HepG2 (cell line): ENCODE measurements around the gene PHKB. TPM values are rescaled to one million over a fixed set of nuclear protein-coding genes. Genes with fewer than 3 reads are reported as not detected.

Experiments
- BCL6 ChIP-seq: IDR thresholded peaks from 2 replicates; pipeline ENCODE4 v1.6.1; 2016; ENCODE audit warnings: missing genetic modification reagents, missing compliant biosample characterization
- CCDC6 ChIP-seq: sonication (generic); formaldehyde crosslinking; IDR thresholded peaks from 2 replicates; pipeline ENCODE4 v1.8.1; 2022; ENCODE audit warnings: mild to moderate bottlenecking, missing genetic modification reagents, moderate library complexity
- EED ChIP-seq: sonication (generic); formaldehyde crosslinking; IDR thresholded peaks from 2 replicates; pipeline ENCODE4 v1.5.0; 2020; ENCODE audit warnings: mild to moderate bottlenecking, missing genetic modification reagents
- FOSL2 ChIP-seq: sonication (generic); formaldehyde crosslinking; IDR thresholded peaks from 2 replicates; pipeline ENCODE4 v1.4.0; 2020; ENCODE audit warnings: missing genetic modification reagents
- HNF4G ChIP-seq, 2 experiments: sonication (generic) in 1 of 2; formaldehyde crosslinking in 1 of 2; IDR thresholded peaks; 2 replicates each; pipeline versions ENCODE4 v1.4.0 to v1.6.1; 2011 to 2020; ENCODE audit warnings: borderline replicate concordance in 2 of 2, low read depth in 2 of 2, mild to moderate bottlenecking in 2 of 2, low read length in 1 of 2, missing genetic modification reagents in 1 of 2, moderate library complexity in 1 of 2
- JUNB ChIP-seq: sonication (generic); formaldehyde crosslinking; IDR thresholded peaks from 2 replicates; pipeline ENCODE4 v1.8.0; 2022; ENCODE audit warnings: missing genetic modification reagents, mild to moderate bottlenecking, borderline replicate concordance
- NFYB ChIP-seq: sonication (generic); formaldehyde crosslinking; IDR thresholded peaks from 2 replicates; pipeline ENCODE4 v1.4.0; 2020; ENCODE audit warnings: missing genetic modification reagents
- ONECUT2 ChIP-seq: sonication (generic); formaldehyde crosslinking; IDR thresholded peaks from 2 replicates; pipeline ENCODE4 v1.4.0; 2020; ENCODE audit warnings: missing genetic modification reagents
- TCF12 ChIP-seq, 2 experiments: fragments of 450-650 bp in 1 of 2; sonication (generic) in 1 of 2; formaldehyde crosslinking in 1 of 2; IDR thresholded peaks; 2 replicates each; pipeline versions ENCODE4 v1.6.1 to v1.8.0; 2017 to 2022; ENCODE audit warnings: antibody characterized with exemption in 1 of 2, mild to moderate bottlenecking in 1 of 2, missing genetic modification reagents in 1 of 2, moderate library complexity in 1 of 2
- ZNF138 ChIP-seq: sonication (generic); formaldehyde crosslinking; IDR thresholded peaks from 2 replicates; pipeline ENCODE4 v1.5.0; 2020; ENCODE audit warnings: mild to moderate bottlenecking, low read depth, missing genetic modification reagents
- ZNF18 ChIP-seq: sonication (generic); formaldehyde crosslinking; IDR thresholded peaks from 2 replicates; pipeline ENCODE4 v1.8.0; 2022; ENCODE audit warnings: mild to moderate bottlenecking, missing genetic modification reagents; ENCODE audit not compliant: insufficient replicate concordance
- ZNF329 ChIP-seq: sonication (generic); formaldehyde crosslinking; IDR thresholded peaks from 2 replicates; pipeline ENCODE4 v1.9.0; 2021; ENCODE audit warnings: low read depth, mild to moderate bottlenecking, missing genetic modification reagents
- ZNF547 ChIP-seq: sonication (generic); formaldehyde crosslinking; IDR thresholded peaks from 2 replicates; pipeline ENCODE4 v1.5.1; 2020; ENCODE audit warnings: mild to moderate bottlenecking, missing genetic modification reagents
- ZNF619 ChIP-seq: sonication (generic); formaldehyde crosslinking; IDR thresholded peaks from 2 replicates; pipeline ENCODE4 v1.4.0; 2020; ENCODE audit warnings: mild to moderate bottlenecking, missing genetic modification reagents
- ZNF75D ChIP-seq: sonication (generic); formaldehyde crosslinking; IDR thresholded peaks from 2 replicates; pipeline ENCODE4 v1.8.1; 2023; ENCODE audit warnings: missing genetic modification reagents, mild to moderate bottlenecking, borderline replicate concordance
- ZNF780A ChIP-seq: sonication (generic); formaldehyde crosslinking; IDR thresholded peaks from 2 replicates; pipeline ENCODE4 v1.8.0; 2022; ENCODE audit warnings: mild to moderate bottlenecking, missing genetic modification reagents, moderate library complexity
- polyA plus RNA-seq, 8 experiments: library from polyadenylated mRNA; depleted of rRNA in 3 of 8; stranded (reverse) in 7 of 8; unstranded in 1 of 8; fragments of >200 nt; fragmentation: Illumina TruSeq in 4 of 8; extraction: Trizol in 4 of 8; gene quantifications; 2 replicates each; pipeline versions ENCODE4 v1.2.1 to v1.2.3, GENCODE V29; 2011 to 2016; ENCODE audit warnings: low read depth in 4 of 8, missing spikeins in 1 of 8, mixed read lengths in 1 of 8; ENCODE audit not compliant: insufficient read depth in 1 of 8
- total RNA-seq, 5 experiments: library from RNA; depleted of rRNA; stranded (reverse); fragments of >200 nt; fragmentation: Illumina TruSeq; extraction: Trizol; gene quantifications; 2 replicates each; pipeline ENCODE4 v1.2.3, GENCODE V29; 2016; ENCODE audit warnings: low read depth in 1 of 5
- TF ChIP-seq, protein P1 (sequence below): sonication (generic); formaldehyde crosslinking; IDR thresholded peaks from 2 replicates; pipeline ENCODE4 v1.4.0; 2020; ENCODE audit warnings: missing genetic modification reagents
- TF ChIP-seq, protein P2 (sequence below): sonication (generic); formaldehyde crosslinking; IDR thresholded peaks from 2 replicates; pipeline ENCODE4 v1.9.0; 2021; ENCODE audit warnings: missing genetic modification reagents, mild to moderate bottlenecking, borderline replicate concordance
- TF ChIP-seq, protein P3 (sequence below): sonication (generic); formaldehyde crosslinking; IDR thresholded peaks from 2 replicates; pipeline ENCODE4 v1.4.0; 2020; ENCODE audit warnings: missing genetic modification reagents
- TF ChIP-seq, protein P4 (sequence below): sonication (generic); formaldehyde crosslinking; IDR thresholded peaks from 2 replicates; pipeline ENCODE4 v1.8.1; 2023; ENCODE audit warnings: missing genetic modification reagents, mild to moderate bottlenecking, borderline replicate concordance
- TF ChIP-seq, protein P5 (sequence below): sonication (generic); IDR thresholded peaks from 2 replicates; pipeline ENCODE4 v1.6.1; 2016; ENCODE audit warnings: low read depth, borderline replicate concordance

Gene PHKB
- total and polyA plus RNA-seq, 2 of the 13 experiments (the other 11 are each of a cell fraction or from before 2014, with no cell fraction given): 66.0 to 80.8 TPM

- peak; percentile 56; the same call in 1 of the 2 replicates for TF ChIP-seq JUNB (CRISPR knock-in tag)
- no peak for TF ChIP-seq EED (CRISPR knock-in tag)
- peak; percentile 48; the same call in 1 of the 2 replicates for TF ChIP-seq NFYB (CRISPR knock-in tag)
- TF ChIP-seq, protein P1, sequence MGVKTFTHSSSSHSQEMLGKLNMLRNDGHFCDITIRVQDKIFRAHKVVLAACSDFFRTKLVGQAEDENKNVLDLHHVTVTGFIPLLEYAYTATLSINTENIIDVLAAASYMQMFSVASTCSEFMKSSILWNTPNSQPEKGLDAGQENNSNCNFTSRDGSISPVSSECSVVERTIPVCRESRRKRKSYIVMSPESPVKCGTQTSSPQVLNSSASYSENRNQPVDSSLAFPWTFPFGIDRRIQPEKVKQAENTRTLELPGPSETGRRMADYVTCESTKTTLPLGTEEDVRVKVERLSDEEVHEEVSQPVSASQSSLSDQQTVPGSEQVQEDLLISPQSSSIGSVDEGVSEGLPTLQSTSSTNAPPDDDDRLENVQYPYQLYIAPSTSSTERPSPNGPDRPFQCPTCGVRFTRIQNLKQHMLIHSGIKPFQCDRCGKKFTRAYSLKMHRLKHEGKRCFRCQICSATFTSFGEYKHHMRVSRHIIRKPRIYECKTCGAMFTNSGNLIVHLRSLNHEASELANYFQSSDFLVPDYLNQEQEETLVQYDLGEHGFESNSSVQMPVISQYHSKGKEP: no peak
- TF ChIP-seq, protein P2, sequence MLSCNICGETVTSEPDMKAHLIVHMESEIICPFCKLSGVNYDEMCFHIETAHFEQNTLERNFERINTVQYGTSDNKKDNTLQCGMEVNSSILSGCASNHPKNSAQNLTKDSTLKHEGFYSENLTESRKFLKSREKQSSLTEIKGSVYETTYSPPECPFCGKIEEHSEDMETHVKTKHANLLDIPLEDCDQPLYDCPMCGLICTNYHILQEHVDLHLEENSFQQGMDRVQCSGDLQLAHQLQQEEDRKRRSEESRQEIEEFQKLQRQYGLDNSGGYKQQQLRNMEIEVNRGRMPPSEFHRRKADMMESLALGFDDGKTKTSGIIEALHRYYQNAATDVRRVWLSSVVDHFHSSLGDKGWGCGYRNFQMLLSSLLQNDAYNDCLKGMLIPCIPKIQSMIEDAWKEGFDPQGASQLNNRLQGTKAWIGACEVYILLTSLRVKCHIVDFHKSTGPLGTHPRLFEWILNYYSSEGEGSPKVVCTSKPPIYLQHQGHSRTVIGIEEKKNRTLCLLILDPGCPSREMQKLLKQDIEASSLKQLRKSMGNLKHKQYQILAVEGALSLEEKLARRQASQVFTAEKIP (CRISPR knock-in tag): no peak
- TF ChIP-seq TCF12 (IDR thresholded peaks at IDR 0.05): no peak
- TF ChIP-seq TCF12 (CRISPR knock-in tag; IDR thresholded peaks at IDR 0.05): peak; percentile 56; the same call in 1 of the 2 replicates
- no peak for TF ChIP-seq ZNF138 (CRISPR knock-in tag)
- no peak for TF ChIP-seq ZNF329 (CRISPR knock-in tag)
- no peak for TF ChIP-seq ZNF619 (CRISPR knock-in tag)
- peak; percentile 66 for TF ChIP-seq FOSL2 (CRISPR knock-in tag)
- TF ChIP-seq ZNF780A (CRISPR knock-in tag): 0 out of 2 replicates have a peak, but pooled peaks have one; percentile 15
- no peak for TF ChIP-seq ZNF547 (CRISPR knock-in tag)
- TF ChIP-seq HNF4G (IDR thresholded peaks at IDR 0.05; ENCODE audit: borderline replicate concordance, low read depth, low read length): peak; percentile 59
- peak; percentile 51; the same call in 1 of the 2 replicates for TF ChIP-seq HNF4G (CRISPR knock-in tag; IDR thresholded peaks at IDR 0.05; ENCODE audit: borderline replicate concordance, low read depth)
- peak; percentile 98 for TF ChIP-seq BCL6 (CRISPR knock-in tag)
- no peak for TF ChIP-seq CCDC6 (CRISPR knock-in tag)
- TF ChIP-seq ZNF18 (CRISPR knock-in tag): no peak
- TF ChIP-seq, protein P3, sequence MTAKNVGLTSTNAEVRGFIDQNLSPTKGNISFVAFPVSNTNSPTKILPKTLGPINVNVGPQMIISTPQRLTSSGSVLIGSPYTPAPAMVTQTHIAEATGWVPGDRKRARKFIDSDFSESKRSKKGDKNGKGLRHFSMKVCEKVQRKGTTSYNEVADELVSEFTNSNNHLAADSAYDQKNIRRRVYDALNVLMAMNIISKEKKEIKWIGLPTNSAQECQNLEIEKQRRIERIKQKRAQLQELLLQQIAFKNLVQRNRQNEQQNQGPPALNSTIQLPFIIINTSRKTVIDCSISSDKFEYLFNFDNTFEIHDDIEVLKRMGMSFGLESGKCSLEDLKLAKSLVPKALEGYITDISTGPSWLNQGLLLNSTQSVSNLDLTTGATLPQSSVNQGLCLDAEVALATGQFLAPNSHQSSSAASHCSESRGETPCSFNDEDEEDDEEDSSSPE (CRISPR knock-in tag): peak; percentile 59
- TF ChIP-seq, protein P4, sequence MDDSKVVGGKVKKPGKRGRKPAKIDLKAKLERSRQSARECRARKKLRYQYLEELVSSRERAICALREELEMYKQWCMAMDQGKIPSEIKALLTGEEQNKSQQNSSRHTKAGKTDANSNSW (CRISPR knock-in tag): no peak
- peak; percentile 75; the same call in 1 of the 2 replicates for TF ChIP-seq ONECUT2 (CRISPR knock-in tag)
- TF ChIP-seq, protein P5, sequence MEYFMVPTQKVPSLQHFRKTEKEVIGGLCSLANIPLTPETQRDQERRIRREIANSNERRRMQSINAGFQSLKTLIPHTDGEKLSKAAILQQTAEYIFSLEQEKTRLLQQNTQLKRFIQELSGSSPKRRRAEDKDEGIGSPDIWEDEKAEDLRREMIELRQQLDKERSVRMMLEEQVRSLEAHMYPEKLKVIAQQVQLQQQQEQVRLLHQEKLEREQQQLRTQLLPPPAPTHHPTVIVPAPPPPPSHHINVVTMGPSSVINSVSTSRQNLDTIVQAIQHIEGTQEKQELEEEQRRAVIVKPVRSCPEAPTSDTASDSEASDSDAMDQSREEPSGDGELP: 0 out of 2 replicates have a peak, but pooled peaks have one; percentile 49
- no peak for TF ChIP-seq ZNF75D (CRISPR knock-in tag)
Observed at GRCh38 chr16:47538472-47538871, 77.3 kb downstream of the PHKB start (continued).
